Breast epithelium (tissue), 3 donors: ENCODE measurements around the gene MARCHF9.

Source experiments
- POLR2A ChIP-seq: fragments of 450-650 bp; IDR thresholded peaks from one replicate; pipeline ENCODE4 v1.6.1; 2016; ENCODE audit warnings: antibody characterized with exemption, mild to moderate bottlenecking, moderate library complexity
- POLR2AphosphoS5 ChIP-seq, 3 donors: sonication (generic); formaldehyde crosslinking; IDR thresholded peaks; one replicate each; pipeline ENCODE4 v1.6.1; 2017; ENCODE audit warnings: antibody characterized with exemption in 3 of 3
- TF ChIP-seq, protein P1 (sequence below), 3 donors: fragments of 450-650 bp; IDR thresholded peaks; one replicate each; pipeline ENCODE4 v1.5.1; 2016 to 2017; ENCODE audit warnings: antibody characterized with exemption in 3 of 3, mild to moderate bottlenecking in 3 of 3, moderate library complexity in 3 of 3

DNA sequence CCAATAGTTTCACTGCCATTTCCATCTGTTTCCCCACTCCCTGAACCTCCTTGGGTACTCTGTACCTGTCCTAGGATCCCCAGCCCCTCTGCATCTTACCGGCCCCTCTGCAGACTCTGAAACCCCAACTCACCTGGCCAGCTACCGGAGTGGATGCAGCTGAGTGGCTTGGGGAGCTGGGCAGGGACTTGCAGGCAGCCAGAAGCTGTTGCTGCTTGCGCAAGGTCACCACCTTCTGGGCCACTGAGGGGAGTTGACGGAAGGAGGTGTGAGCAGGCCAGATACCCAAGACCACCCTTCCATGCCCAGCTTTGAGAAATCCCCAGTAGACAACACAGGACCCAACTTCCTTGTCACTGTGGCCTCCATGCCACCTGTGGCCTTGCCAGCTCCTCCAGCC lies 22.6 kb upstream of the MARCHF9 start:
- TF ChIP-seq, protein P1, sequence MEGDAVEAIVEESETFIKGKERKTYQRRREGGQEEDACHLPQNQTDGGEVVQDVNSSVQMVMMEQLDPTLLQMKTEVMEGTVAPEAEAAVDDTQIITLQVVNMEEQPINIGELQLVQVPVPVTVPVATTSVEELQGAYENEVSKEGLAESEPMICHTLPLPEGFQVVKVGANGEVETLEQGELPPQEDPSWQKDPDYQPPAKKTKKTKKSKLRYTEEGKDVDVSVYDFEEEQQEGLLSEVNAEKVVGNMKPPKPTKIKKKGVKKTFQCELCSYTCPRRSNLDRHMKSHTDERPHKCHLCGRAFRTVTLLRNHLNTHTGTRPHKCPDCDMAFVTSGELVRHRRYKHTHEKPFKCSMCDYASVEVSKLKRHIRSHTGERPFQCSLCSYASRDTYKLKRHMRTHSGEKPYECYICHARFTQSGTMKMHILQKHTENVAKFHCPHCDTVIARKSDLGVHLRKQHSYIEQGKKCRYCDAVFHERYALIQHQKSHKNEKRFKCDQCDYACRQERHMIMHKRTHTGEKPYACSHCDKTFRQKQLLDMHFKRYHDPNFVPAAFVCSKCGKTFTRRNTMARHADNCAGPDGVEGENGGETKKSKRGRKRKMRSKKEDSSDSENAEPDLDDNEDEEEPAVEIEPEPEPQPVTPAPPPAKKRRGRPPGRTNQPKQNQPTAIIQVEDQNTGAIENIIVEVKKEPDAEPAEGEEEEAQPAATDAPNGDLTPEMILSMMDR (IDR thresholded peaks at IDR 0.05) = no peak
- TF ChIP-seq POLR2A (no peak), POLR2AphosphoS5 (IDR thresholded peaks at IDR 0.05) (no peak)
